Measurements from ENCODE around the gene GPC5. TPM values are rescaled to one million over a fixed set of nuclear protein-coding genes. Genes with fewer than 3 reads are reported as not detected.

The GPC5 gene
- total RNA-seq, 4 donors from 2014 or later: 0.74 to 1.1 TPM; not detected in 2

DNA sequence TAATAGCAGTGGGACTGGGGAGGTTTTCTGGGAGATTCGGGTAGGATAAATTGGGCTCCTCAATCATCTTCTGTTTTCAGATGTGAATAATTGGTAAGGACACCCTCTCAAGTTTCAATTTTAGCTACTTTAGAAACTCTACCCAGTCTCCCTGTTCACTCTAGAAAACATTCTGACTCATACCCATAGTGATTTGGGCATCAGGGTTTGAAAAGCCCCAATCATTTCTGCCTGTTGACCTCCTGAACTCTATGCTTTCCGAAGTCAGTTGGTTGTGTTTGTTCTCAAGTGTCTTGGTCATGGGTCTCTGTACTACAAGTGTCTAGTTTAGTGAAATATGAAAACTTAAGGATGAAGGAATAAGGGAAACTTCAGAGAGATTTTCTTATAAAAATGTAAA lies 916.8 kb downstream of the GPC5 start:
- DNase-seq (ENCODE audit: low spot score): no peak
- TF ChIP-seq, protein P1, sequence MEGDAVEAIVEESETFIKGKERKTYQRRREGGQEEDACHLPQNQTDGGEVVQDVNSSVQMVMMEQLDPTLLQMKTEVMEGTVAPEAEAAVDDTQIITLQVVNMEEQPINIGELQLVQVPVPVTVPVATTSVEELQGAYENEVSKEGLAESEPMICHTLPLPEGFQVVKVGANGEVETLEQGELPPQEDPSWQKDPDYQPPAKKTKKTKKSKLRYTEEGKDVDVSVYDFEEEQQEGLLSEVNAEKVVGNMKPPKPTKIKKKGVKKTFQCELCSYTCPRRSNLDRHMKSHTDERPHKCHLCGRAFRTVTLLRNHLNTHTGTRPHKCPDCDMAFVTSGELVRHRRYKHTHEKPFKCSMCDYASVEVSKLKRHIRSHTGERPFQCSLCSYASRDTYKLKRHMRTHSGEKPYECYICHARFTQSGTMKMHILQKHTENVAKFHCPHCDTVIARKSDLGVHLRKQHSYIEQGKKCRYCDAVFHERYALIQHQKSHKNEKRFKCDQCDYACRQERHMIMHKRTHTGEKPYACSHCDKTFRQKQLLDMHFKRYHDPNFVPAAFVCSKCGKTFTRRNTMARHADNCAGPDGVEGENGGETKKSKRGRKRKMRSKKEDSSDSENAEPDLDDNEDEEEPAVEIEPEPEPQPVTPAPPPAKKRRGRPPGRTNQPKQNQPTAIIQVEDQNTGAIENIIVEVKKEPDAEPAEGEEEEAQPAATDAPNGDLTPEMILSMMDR (IDR thresholded peaks at IDR 0.05): no peak
- no peak for ATAC-seq (ENCODE audit: low FRiP score)

GRCh38 chr13:92316030-92316429 lies 917.6 kb downstream of the GPC5 start:
- ATAC-seq (ENCODE audit: low FRiP score): no peak
- no peak for DNase-seq (ENCODE audit: low spot score)
- TF ChIP-seq, protein P1 (IDR thresholded peaks at IDR 0.05): no peak

GRCh38 chr13:92317066-92317465 lies 918.6 kb downstream of the GPC5 start:
- no peak for DNase-seq (ENCODE audit: low spot score)
- no peak for ATAC-seq (ENCODE audit: low FRiP score)
- TF ChIP-seq, protein P1 (IDR thresholded peaks at IDR 0.05): no peak

GRCh38 chr13:92320323-92320722 lies 921.9 kb downstream of the GPC5 start:
- DNase-seq (ENCODE audit: low spot score) (no peak), ATAC-seq (ENCODE audit: low FRiP score) (no peak)
- TF ChIP-seq, protein P1 (IDR thresholded peaks at IDR 0.05): no peak

DNA sequence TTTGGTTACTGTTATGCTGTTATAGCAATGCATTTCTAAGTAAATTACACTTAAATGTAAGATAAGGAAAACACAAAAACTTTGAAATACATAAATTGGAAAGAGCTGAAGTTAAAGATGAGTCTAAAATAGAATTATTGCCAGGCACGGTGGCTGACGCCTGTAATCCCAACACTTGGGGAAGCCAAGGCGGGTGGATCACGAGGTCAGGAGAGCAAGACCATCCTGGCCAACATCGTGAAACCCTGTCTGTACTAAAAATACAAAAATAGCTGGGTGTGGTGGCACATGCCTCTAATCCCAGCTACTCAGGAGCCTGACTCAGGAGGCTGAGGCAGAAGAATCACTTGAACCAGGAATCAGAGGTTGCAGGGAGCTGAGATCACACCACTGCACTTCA lies 922.8 kb downstream of the GPC5 start:
- TF ChIP-seq, protein P1 (IDR thresholded peaks at IDR 0.05): no peak
- DNase-seq (ENCODE audit: low spot score) (no peak), ATAC-seq (ENCODE audit: low FRiP score) (no peak)

DNA sequence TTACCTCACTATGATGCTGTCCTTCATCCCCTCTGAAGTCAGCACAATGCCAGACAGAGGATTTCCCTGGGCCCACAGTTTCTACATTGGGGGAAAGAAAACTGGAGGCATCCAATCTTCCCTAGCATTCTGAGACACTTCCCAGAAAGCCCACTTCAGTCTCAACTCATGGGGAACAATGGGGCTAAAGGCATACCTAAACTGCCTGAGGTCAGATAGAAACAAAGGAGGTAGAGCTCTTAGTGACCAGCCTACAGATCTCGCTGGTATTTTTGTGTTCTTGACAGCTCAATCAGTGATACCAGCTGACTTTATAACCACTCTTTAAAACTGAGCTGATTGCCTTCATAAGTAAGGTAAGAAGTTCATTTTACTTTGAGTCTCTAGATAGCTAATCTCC lies 947.2 kb downstream of the GPC5 start:
- TF ChIP-seq, protein P1 (IDR thresholded peaks at IDR 0.05): no peak
- no peak for ATAC-seq (ENCODE audit: low FRiP score)
- no peak for DNase-seq (ENCODE audit: low spot score)

DNA sequence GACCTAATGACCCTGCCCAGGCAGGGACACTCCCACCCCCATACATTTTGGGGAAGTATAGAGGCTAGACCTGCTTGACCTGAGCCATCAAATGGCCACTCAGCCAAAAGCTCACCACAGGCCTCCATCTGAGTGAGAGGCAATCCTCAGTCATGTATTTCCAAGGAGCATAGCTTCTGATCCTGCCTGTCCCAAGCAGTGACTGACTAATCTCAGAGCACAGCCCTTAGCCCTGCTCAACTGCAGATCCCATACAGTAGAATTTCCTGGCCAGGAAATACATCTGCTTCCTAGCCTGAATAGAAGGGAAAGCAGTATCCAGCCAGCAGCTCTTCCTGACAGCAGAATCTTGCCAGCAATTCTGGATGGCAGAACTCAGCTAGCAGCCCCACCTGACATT lies 947.6 kb downstream of the GPC5 start:
- TF ChIP-seq, protein P1 (IDR thresholded peaks at IDR 0.05): no peak
- ATAC-seq (ENCODE audit: low FRiP score): no peak
- no peak for DNase-seq (ENCODE audit: low spot score)
